ENCODE measurements around the gene S100A8. TPM values are rescaled to one million over a fixed set of nuclear protein-coding genes. Genes with fewer than 3 reads are reported as not detected.
"Not testable (repeated sequence)": the region's sequence is repeated elsewhere in the genome, so short reads cannot be mapped to it uniquely, and the experiment has no call there.

S100A8 gene
- polyA plus RNA-seq, 1 experiment, result not detected

DNA sequence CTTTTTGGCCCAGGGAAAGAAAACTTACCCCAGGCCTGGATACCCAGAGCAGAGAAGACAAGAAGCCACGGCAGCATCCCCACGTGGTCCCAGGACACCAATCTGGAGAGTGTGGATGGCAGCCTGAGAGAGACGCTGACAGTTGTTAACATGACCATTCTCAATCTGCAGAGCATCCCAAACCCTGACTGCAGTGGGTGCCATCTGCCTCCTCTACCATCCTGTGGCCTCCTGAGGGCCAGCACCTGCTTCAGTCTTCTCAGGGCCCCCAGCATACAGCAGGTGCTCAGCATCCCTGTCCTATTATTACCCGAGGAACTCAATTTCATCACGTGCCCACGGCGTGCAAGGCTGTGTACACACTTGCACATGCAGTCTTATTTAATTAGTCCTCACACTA is 43.0 kb downstream of the S100A8 start:
- Histone ChIP-seq H3K27ac (ENCODE audit: low read depth, low read length) (no peak overlapping the region), H3K27me3 (ENCODE audit: control insufficient read depth, insufficient read depth, low read length) (peaks cover 6% of the 10 kb centered on the region), H3K9me3 (ENCODE audit: control insufficient read depth, insufficient read depth, low read length) (no peaks in the 10 kb centered on the region), H3K4me3 (ENCODE audit: low read depth, low read length) (no peak overlapping the region)
- CTCF ChIA-PET, result interaction anchor here (1.2 to 1.5 kb wide), 2 partner anchors 147 to 163 kb away, joined by 3 to 8 read pairs; no protein-coding TSS in a partner anchor
- TF ChIP-seq CTCF (IDR thresholded peaks at IDR 0.05; ENCODE audit: low read depth, low read length), result no peak
- no peak for DNase-seq (ENCODE audit: low read depth, low spot score)
- POLR2A ChIA-PET, result no interaction called here

GRCh38 chr1:153347049-153347448 is 43.8 kb downstream of the S100A8 start:
- H3K27ac ChIP-seq (ENCODE audit: low read depth, low read length); H3K9me3 ChIP-seq (ENCODE audit: control insufficient read depth, insufficient read depth, low read length); DNase-seq (ENCODE audit: low read depth, low spot score); H3K27me3 ChIP-seq (ENCODE audit: control insufficient read depth, insufficient read depth, low read length); H3K4me3 ChIP-seq (ENCODE audit: low read depth, low read length); CTCF ChIA-PET; POLR2A ChIA-PET: not testable (repeated sequence)

DNA sequence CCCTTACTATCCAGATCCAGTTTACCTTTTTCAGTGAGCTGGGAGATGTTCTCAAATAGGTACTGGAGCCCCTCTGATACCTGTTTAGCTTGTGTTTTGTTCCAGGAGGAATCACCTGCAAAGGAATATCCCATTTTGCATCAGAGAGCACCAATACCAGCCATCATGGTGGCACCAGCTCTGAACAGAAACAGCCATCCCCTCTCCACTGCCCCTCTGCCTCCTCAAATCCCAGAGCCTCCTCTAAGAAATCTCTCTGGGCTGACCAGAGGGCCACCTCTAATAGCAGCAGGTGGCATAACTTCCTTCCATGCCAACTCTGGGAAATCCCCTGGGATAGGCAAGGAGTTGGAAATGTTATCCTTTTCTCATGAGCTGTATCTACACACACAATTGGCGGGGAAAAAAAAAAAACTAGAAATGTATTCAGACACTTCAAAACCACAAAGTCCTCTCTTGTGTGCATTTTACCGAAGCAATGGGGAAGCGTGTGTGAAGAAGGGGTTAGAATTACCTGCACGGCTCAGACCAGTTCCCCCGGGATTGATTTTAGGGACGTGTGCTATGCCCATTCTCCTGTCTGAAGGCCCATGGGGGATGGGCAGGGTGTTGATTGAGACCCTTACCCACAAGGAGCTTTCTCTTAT is 44.7 kb downstream of the S100A8 start:
- no peak for TF ChIP-seq CTCF (IDR thresholded peaks at IDR 0.05; ENCODE audit: low read depth, low read length)
- Histone ChIP-seq H3K4me3 (ENCODE audit: low read depth, low read length) (no peak overlapping the region), H3K27ac (ENCODE audit: low read depth, low read length) (no peak overlapping the region), H3K27me3 (ENCODE audit: control insufficient read depth, insufficient read depth, low read length) (peaks cover 8% of the 10 kb centered on the region), H3K9me3 (ENCODE audit: control insufficient read depth, insufficient read depth, low read length) (no peaks in the 10 kb centered on the region)
- POLR2A ChIA-PET, result no interaction called here
- no peak for DNase-seq (ENCODE audit: low read depth, low spot score)
- CTCF ChIA-PET, result interaction anchor here (1.2 kb wide), 1 partner anchor 148 kb away, joined by 3 read pairs; no protein-coding TSS in a partner anchor

GRCh38 chr1:153345187-153346076 is 45.4 kb downstream of the S100A8 start:
- no peak for DNase-seq (ENCODE audit: low read depth, low spot score)
- Histone ChIP-seq H3K27me3 (ENCODE audit: control insufficient read depth, insufficient read depth, low read length) (peaks cover 9% of the 10 kb centered on the region), H3K4me3 (ENCODE audit: low read depth, low read length) (no peak overlapping the region), H3K9me3 (ENCODE audit: control insufficient read depth, insufficient read depth, low read length) (no peaks in the 10 kb centered on the region), H3K27ac (ENCODE audit: low read depth, low read length) (no peak overlapping the region)
- no peak for TF ChIP-seq CTCF (IDR thresholded peaks at IDR 0.05; ENCODE audit: low read depth, low read length)
- ChIA-PET POLR2A (no interaction called here), CTCF (interaction anchor here (1.2 kb wide), 1 partner anchor 149 kb away, joined by 3 read pairs; no protein-coding TSS in a partner anchor)

DNA sequence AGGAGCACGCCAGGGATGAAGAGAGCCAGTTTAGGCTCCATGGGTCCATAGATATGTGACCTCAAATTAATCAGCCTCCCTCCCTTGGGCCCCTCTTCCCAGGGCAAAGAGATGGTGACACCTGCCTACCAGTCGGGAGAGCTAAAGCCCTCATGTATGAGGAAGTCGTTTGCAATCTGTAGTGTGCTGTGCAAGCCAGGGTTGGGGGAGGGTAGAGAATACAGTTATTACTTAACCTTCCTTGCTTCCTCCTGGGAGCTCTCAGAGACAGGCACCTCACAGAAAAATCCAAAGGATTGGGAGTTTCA is 46.2 kb downstream of the S100A8 start:
- ChIA-PET POLR2A (no interaction called here), CTCF (no interaction called here)
- no peak for DNase-seq (ENCODE audit: low read depth, low spot score)
- H3K27ac ChIP-seq (ENCODE audit: low read depth, low read length), result no peak overlapping the region
- H3K4me3 ChIP-seq (ENCODE audit: low read depth, low read length), result no peak overlapping the region
- no peaks in the 10 kb centered on the region for H3K9me3 ChIP-seq (ENCODE audit: control insufficient read depth, insufficient read depth, low read length)
- no peak for TF ChIP-seq CTCF (IDR thresholded peaks at IDR 0.05; ENCODE audit: low read depth, low read length)
- H3K27me3 ChIP-seq (ENCODE audit: control insufficient read depth, insufficient read depth, low read length), result peaks cover 9% of the 10 kb centered on the region
